ENCODE results near the gene GPR101. TPM values are rescaled to one million over a fixed set of nuclear protein-coding genes. Genes with fewer than 3 reads are reported as not detected.

Gene GPR101
- total and polyA plus RNA-seq, 9 of the 15 experiments (the other 6 are each of a cell fraction or from before 2014, with no cell fraction given): not detected

- no peak for TF ChIP-seq SMAD4 (CRISPR knock-in tag; conservative IDR thresholded peaks at IDR 0.05)
Measured at GRCh38 chrX:137033774-137034507, at the start of gene GPR101 (continued).

GRCh38 chrX:137081239-137081638 lies 47.4 kb upstream of the GPR101 start:
- ATAC-seq (no peak), FAIRE-seq (no peak)
- intact Hi-C loops (cut with micrococcal nuclease): no loop called here

More at GRCh38 chrX:137081239-137081638, 47.4 kb upstream of the GPR101 start:
- Histone ChIP-seq H3K36me3 (ENCODE audit: control insufficient read depth, insufficient read depth, low read length) (no peaks in the 10 kb centered on the region), H4K20me1 (replicated peaks; ENCODE audit: control insufficient read depth, insufficient read depth, low read length) (no peaks in the 10 kb centered on the region; the same call in 1 of the 2 replicates), H3K4me1 (replicated peaks in 1 of 2; ENCODE audit: control insufficient read depth in 2 of 2, insufficient read depth in 2 of 2, low read length in 2 of 2) (no peaks in the 10 kb centered on the region), H3K27ac (ENCODE audit: extremely low read depth, low read depth, low read length) (no peak overlapping the region), H3K9me3 (replicated peaks; ENCODE audit: control insufficient read depth, insufficient read depth, low read depth, low read length) (no peaks in the 10 kb centered on the region), H3K4me2 (ENCODE audit: insufficient read depth, low read length) (no peak overlapping the region), H3K79me2 (ENCODE audit: control insufficient read depth, insufficient read depth, low read length) (no peaks in the 10 kb centered on the region), H3K9me1 (ENCODE audit: control insufficient read depth, insufficient read depth, low read length) (no peaks in the 10 kb centered on the region), H3K27me3 (ENCODE audit: control insufficient read depth in 2 of 2, insufficient read depth in 2 of 2, low read length in 2 of 2) (no peaks in the 10 kb centered on the region), H3K4me3 (no peak overlapping the region), H2AFZ (ENCODE audit: low read depth, low read length) (no peak overlapping the region), H3K9ac (ENCODE audit: insufficient read depth in 1 of 2, low read depth in 2 of 2, low read length in 2 of 2) (no peak overlapping the region)
- ChIA-PET CTCF (ENCODE audit: low intra/inter-chr PET ratio) (no interaction called here), POLR2A (interaction anchor here (0.6 kb wide), 1 partner anchor 699 kb away, joined by 3 read pairs; no protein-coding TSS in a partner anchor)
- 0% methylated on average over 2 of the region's 2 CpGs for WGBS (ENCODE audit: insufficient coverage, low coverage, missing lambda C conversion rate)
- no peak for TF ChIP-seq LCOR (CRISPR knock-in tag; IDR thresholded peaks at IDR 0.05)
- no peak for TF ChIP-seq ZNF347 (CRISPR knock-in tag; IDR thresholded peaks at IDR 0.05; ENCODE audit: low read depth)
- no peak for TF ChIP-seq CC2D1A (IDR thresholded peaks at IDR 0.05)
- TF ChIP-seq SP2 (IDR thresholded peaks at IDR 0.05; ENCODE audit: extremely low read depth, low read depth, low read length, poor library complexity, severe bottlenecking): no peak
- no peak for TF ChIP-seq RBM14 (IDR thresholded peaks at IDR 0.05; ENCODE audit: borderline replicate concordance, insufficient read depth, low read depth, low read length)
- TF ChIP-seq SMARCB1 (IDR thresholded peaks at IDR 0.05; ENCODE audit: insufficient read length, low read depth): no peak
- no peak for TF ChIP-seq PBX2 (CRISPR knock-in tag; IDR thresholded peaks at IDR 0.05; ENCODE audit: low read depth)
- no peak for TF ChIP-seq PBX2 (tag; conservative IDR thresholded peaks at IDR 0.05; ENCODE audit: low read depth)
- no peak for DNase-seq (ENCODE audit: extremely low read depth in 1 of 4, low spot score in 3 of 4)
- no TSS peak for BruUV-seq (replicated peaks)
- in situ Hi-C loops (cut with MboI): no loop called here
